GM19035 (cell line): ENCODE measurements around the gene SPRED2.

Experiments
- ATAC-seq: cut with Tn5 transposase; IDR thresholded peaks from one replicate; pipeline ENCODE4 v1.9.1; 2021; ENCODE audit not compliant: unreplicated experiment

Gene SPRED2

DNA sequence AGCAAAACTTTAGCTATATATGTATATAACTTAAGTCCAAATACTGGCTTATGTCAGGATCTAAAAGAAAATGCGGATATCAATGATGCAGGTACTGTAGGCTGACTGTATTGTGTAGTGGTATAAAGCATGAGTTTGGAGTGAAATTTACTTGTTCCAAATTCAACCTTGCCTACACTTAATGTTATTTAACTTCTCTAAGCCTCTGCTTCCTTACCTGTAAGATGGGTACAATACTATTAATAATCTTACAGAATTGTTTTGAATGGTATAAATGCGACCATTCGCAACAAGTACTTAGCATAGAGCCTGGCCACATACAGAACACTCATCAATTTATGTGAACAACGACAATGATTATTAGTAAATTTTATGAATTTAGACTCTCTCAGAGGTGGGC, 62.4 kb downstream of the SPRED2 start:
- no peak for ATAC-seq

DNA sequence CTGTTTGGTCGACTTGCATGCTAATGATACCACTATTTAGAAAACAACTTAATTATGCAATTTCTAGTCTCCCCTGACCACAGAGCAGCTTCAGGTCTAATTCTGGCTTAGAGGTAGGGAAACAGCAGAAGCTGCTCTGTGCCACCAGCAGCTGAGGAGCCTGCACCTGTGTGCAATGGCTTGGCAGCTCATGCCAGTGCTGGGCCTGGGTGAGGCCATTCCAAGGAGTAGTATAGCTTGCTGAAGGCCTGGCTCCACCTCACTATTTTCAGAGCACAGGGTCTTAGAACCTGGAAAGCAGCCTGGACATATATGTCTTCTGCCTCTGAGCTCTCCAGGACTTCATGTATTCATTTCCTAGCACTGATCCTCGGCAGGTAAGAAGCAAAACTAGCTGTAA, 62.8 kb downstream of the SPRED2 start:
- ATAC-seq, result no peak

DNA sequence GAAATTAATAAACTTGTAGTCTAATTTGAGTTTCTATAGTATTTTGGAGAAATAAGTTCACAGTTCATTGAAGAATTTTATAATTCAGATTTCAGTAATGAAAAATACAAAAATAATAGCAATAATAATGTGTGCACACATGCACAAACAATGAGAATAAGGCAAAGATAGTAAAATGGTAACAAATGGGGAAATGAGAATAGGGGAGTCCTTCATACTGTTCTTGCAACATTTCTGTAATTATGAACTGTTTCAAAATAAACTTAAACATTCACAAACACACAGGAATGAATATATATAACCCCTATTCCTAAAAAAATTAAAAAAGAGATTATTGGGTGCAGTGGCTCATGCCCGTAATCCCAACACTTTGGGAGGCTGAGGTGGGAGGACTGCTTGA, 63.9 kb downstream of the SPRED2 start:
- ATAC-seq, result no peak

DNA sequence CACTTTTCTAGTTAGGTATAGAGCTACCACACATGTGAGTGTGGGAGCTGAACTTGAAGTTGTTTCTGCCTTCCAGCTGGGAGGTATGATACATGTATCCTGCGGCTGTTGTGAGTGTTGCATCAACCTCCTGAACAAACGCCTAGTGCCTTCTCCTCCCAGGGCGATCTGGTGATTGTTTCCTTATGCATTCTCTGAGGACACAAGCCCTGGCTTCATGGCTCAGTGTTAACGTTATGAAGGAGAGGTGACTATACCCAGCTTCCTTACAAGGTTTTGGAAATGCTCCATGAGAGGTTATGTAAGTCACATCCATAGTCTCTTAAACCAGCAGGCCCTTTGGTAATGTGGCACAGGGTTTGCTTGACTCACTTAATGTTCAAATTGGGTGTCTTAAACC, 64.9 kb downstream of the SPRED2 start:
- no peak for ATAC-seq

DNA sequence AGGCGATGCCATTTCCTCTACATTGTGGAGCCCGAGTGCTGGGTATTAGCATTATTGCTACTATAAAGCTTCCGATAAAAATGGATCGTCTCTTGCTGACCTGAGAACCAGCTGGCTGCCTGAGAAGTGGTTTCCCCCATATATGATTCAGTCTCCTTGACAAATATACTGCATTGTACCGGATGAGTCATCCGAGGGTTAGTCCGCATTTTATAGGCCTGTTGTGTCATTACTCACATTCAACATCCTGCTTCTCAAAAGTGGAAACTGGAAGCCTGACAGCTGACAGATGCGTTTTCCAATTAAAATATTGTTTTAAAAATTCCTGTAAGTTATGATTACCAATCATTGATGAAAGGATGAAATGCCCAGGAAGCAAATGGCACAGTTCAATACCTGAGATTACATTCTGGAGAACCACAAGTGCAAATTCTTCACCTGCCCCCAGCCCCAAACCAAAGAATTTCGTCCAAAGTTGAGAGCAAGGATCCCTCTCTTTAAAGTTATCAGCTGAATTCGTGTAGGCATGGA, 65.7 kb downstream of the SPRED2 start:
- no peak for ATAC-seq

DNA sequence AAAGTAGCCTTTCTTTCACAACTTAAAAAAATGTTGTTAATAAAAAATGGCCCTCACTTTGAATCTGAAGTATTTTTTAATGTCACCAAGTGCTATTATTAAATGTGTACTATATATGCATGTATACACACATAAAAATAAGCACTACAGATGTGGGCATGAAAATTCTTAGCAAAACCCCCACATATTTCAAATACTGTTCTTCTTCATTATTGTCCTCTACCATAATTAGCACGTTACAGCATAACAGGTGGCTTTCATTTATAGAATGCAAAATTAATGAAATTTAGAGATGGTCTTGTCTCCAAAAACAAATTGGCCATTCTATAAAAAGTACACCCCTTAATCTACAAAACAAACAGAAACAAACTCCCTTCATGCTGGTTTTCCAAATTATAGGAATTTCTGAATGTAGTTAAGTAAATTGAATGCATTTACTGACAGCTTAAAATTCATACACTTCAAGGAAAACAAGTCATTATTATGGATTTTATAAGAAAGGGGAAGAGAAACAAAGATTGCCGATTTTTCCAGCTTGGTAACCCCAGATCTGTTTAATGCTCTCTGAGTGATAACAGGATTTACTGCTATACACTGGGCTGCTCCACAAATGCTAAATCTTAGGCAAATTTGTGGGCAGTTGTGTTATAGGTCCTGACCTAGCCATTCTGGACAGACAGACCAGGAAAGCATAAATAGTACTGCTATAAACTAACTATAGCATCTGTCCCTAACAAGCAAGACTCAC, 67.2 kb downstream of the SPRED2 start:
- ATAC-seq, result no peak

DNA sequence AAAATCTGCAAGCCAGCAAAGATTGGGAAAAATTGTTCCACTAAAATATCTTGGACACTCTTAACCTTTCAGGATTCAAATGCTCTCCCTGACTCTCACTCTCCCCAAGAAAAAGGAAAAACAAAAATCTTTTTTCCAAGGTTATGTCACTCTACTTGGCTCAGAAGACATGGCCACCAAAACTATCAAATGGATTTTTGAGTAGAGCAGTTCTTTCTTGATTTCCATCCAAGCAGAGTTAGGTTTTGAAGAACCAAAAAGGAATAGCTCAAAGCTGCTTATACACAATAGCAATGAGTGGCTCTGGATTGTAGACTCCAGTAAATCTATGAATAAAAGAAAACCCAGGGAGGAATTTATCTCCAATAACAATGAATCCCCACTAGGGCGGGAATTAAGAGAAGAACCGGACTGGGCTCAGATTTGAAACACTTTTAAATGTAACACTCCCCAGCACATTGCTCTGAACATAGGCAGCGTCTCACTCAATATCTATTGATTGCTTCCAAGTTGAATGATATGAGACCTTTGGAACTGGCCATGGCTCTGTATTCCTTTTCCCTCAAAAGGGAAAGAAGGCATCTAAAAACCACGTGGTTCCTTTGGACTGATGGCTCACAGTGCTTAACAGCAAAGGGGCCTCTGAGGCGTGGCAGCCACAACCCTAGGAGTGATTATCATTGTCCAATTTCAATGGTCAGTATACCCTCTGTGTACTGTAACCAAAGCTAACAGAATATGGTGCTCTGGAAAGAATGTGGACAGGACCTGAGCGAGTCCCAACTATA, 68.3 kb downstream of the SPRED2 start:
- ATAC-seq, result no peak

DNA sequence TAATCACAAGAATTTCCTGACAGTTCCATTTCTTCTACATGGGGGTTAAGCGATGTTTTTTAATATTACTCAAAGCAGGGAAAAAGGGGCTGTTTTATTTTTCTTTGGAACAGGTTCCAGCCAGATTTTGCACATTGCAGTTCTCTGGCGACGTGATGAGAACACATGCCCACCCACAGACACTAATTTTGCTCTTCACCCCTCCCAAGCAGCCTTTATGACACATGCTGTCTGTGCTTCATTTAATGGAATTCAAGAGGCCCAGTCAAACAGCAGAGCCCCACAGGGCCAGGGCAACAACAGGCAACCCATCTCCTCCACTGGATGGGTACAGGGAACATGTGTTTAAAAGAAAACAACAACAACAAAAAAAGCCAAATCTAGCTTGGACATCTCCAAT, 70.8 kb downstream of the SPRED2 start:
- ATAC-seq, result no peak

DNA sequence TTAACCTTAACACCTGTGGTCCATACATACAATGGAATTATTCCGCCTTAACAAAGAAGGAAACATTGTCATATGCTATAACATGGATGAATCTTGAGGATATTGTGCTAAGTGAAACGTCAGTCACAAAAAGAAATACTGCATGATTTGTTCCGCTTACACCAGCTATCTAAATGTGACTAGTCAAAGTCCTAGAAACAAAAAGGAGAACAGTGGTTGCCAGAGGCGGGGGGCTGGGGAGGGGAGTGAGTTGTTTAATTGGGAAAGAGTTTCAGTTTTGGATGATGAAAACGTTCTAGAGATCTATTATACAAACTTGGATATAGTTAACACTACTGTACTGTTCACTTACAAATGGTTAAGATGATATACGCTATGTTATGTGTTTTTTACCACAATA, 72.0 kb downstream of the SPRED2 start:
- no peak for ATAC-seq

DNA sequence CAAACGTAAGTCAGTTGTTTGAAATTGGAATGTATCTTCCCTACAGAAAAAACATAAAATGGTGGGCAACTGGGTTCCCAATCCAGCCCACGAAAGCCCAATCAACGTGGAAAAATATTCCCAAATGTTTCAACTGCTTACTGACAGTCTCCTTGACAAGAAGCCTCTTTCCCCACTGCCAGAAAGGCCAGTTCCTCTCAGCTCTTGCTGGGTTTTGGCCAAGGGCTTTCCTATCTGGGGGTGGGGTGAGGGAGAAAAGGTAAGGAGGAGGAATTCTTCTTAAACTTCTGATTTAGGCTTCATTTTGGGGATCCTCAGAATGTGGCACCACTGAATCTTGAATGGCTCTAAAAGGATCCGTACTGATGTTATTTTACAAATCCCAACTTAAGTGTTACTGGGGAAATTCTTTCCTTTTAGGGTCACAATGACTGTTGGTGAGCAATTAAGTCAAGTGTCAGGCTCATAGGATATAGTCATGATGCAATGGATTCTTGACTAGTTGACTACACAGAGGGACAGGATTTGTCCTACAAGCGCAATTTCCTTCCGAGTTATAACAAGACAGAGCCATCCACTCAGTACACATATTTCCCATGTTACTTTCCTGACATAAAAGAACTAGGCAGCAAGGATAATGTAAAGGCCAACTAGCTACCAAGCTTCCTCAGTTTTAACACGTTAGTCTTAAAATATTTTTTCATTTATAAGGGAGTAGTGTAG, 73.6 kb downstream of the SPRED2 start:
- ATAC-seq, result no peak

DNA sequence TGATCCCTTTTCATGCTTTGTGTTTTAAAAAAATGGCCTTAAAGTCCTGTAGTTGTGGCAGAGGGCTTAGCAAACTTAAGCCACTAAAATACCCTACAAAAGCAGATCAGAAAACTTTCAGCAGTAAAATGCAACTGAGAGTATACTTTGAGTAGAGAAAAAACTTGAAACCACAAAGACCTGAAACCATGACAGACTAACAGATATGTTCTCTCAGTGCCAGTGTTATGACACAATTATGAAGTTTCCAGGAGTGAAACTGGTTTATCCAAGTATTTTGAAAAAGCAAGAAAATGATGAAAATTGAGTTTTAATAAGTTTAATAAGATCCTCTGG, 74.5 kb downstream of the SPRED2 start:
- ATAC-seq, result peak; percentile 90

DNA sequence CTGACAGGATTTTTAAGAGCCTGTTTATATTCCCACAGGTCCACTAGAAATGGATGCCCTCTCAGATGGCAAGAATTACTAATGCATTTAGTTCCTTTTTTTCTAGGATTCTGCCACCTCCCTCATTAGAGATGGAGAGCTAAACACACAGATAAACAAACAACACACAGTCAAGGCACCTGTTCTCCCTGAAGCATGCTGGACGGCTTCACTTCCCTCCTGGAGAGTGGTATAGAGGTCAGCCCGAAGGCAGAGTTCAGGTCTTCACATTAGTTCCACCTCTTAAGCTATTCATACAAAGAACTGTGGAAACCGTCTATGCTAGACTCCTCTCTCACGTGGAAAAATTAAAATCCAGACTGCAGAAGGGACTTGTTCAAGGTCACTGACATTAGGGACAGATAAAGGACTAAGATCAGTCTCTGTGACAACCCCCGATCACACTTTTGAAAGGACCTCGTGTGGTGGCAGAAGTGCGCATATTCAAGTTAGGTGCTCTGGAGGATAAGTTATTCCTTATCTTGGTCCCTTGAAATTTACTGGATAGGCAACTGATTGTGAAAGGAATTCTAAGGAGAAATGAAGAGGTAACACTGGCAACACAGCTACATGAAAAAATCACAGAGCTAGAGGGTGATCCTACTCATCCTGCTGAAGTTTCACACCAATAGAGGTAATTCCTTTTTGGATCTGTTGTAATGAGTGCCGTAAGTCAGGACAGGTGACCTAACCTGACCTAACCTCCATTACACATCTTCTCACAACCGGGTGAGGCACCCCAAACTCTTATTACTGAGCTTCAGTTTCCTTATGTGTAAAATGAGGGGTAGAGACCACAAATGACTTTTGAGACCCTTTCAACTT, 75.1 kb downstream of the SPRED2 start:
- ATAC-seq, result peak; percentile 44

DNA sequence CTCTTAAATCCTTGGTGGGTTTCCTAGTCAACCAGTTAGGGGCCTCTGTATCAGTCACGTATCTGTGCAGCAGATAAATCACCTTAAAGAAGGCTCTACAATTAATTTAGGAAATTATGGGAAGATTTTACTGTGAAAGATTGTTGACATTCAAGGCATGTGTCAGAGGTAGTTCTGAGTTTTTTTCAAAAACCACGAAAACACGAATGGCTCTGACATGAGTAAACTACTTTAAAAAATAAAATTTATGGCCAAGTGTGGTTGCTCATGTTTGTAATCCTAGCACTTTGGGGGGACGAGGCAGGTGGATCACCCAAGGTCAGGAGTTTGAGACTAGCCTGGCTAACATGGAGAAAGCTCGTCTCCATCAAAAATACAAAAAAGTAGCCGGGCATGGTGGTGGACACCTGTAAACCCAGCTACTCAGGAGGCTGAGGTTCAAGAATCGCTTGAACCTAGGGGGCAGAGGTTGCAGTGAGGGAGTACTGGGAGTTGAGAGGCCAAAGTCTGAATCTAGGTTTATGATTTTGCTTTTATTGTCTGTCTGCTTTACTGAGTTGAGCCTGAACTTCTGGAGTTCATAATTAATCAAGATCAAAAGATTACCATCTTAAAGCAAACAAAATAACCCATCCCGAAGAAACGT, 77.1 kb downstream of the SPRED2 start:
- no peak for ATAC-seq

DNA sequence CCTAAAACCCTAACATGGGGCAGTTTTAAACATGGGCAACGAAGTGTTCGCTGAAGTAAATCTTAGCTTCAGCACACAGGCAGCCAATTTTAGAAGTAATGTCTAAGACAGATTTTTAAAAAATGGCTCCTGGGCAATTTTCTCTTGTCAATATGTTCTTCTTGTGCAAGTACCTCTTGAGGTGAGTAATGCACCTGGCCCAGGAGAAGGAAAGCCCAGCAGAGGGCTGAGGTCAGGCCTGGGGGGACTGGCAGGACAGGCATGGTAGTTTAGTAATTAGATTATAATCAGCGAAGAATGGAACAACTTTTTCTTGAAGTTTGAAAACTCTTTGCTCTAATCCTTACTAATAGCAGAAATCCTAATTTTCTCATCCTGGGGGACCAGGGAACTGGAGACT, 77.6 kb downstream of the SPRED2 start:
- no peak for ATAC-seq

DNA sequence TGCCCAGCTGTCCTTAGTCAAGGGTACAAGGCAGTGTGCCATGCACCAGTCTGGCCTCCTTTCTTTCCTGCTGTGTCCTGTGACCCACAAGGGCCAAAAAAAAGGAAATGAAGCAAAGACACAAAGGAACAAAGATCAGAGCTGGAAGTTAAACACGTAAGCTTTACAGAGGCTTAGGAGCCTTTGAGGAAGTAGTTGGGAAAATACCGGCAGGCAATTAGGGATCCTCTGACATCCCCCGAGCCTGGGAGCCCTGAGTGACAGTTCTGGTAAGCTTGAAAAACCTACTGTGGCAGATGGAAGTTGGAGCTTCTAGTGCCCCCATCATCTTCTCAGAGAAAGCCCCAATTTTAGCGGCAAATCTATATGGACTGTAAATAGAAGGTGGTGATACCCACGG, 78.5 kb downstream of the SPRED2 start:
- no peak for ATAC-seq

DNA sequence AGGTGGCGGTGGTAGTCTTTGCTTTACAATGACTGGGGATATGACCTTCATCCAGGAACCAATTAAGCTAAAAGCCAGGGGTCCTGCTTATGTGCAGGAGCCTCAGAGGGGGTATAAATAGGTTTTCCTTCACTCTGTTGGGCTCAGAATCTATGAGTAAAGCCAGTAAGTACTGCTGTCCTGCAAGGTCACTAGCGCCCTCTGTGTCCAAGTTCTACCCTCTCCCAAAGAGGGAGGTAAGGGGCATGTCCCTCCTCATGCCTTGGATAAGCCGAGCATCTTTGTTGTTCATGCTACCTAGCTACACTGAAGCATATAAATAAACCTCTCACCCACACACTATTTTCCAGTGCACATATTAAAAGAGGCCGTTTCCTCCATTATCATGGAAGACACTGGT, 79.4 kb downstream of the SPRED2 start:
- ATAC-seq, result no peak

DNA sequence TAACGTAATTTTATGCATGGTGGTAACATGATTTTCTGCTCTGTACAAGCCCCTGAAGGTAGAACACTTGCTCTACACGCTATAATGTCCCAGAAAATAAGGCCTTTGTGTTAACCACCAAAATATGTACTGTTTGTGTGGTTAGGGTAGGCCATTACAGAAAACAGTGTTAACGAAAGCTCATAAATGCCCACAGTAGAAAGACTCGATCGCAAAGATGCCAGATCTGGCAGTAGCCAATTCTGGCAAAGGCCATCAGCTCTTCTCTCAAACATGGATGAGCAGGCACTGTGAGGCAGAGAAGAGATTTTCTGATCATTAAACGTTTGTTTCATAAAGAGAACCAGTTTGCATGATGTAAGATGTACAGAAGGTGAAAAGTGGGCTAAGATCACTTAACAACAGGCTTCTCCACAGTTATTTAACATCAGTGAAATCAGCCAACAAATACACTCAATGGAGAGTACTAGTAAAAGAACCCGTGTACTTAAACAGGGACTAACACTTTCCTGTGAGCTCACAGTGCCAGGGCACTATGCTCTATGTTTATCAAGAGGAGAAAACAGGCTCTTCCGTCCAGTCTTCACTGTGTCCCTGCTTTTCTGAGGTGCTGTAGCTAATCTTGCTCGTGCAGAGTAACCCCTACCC, 80.3 kb downstream of the SPRED2 start:
- no peak for ATAC-seq

DNA sequence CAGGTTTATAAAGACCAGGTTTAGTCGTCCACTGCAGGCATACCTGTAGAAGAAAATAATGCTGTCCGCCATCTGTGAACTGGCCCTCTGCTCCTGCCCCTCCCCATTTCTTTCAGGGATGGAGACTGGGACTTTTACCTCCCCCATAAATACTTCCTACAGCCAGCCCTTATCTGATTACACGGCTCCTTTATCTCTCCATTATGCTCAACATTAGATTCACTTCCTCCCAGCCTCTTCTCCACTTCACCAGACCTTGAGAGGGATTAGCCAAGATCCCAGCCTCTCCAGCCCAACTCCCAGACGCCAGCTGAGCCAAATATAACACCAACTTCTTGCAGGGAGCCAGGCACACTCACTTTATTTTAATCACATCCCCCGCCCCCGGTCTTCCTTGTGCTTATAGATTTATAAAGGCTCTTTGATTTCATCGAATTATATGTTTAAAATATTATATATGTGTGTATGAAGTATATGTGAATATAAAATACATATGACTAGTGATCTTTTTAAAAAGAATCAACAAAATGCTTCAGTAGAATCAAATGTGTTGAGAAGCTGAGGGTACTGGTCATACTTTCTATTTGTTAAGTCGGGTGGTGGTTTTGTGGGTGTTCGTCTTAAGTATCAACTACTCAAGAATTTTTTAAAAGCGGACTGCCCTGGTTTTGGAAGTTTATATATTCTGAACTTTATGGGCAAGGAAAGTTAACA, 81.0 kb downstream of the SPRED2 start:
- no peak for ATAC-seq

DNA sequence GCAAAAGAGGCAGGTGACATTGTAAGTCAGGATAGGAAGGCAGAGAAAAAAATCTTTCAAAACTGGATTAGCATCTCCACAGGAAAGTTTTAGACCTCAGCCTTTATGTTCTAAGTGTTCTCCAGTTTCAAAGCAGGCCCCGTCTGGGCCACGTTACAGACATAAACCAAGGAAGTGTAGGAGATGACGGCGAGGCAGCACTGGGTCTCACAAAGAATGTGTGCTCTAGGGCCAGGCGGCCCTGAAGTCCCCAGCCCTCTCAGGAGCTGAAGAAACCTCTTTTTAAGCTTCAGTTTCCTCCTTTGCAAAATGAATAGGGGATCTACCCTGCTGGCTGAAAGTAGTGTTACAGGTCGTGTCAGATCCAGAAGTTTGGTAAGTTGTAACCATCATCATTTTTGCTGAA, 81.7 kb downstream of the SPRED2 start:
- peak; percentile 59 for ATAC-seq
